OCI-LY3 (cell line): Measurements from ENCODE around the gene ACSS1.

Experiments used
- EZH2phosphoT487 ChIP-seq: fragments of 200-600 bp; shearing (Covaris generic); IDR thresholded peaks from 2 replicates; pipeline ENCODE4 v1.6.1; 2018; ENCODE audit warnings: antibody characterized with exemption, mixed run types, low read depth
- TF ChIP-seq, protein P1 (sequence below): fragments of 200-600, 300-600 bp; sonication (generic); IDR thresholded peaks from 2 replicates; pipeline ENCODE4 v1.5.1; 2014; ENCODE audit warnings: antibody characterized with exemption, low read length, low read depth

DNA sequence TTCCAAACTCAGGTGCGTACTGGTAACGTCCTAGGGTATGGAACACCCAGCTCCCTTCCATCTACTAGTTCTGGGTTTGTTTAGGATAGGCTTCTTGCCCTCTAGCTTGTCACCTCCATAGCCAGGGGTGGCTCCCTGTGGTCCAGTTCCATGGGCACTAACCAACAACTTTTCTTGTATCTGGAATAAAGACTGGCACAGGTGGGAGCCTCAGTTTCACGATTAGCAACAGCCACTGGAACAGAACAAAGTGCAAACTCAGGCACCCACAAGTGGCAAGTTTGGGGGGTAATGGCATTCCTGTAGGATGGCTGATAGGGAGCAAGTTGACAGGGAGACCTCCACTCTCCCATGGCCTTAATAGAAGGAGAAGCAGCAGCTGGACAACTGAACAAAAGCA, 59.8 kb downstream of the ACSS1 start:
- TF ChIP-seq, protein P1, sequence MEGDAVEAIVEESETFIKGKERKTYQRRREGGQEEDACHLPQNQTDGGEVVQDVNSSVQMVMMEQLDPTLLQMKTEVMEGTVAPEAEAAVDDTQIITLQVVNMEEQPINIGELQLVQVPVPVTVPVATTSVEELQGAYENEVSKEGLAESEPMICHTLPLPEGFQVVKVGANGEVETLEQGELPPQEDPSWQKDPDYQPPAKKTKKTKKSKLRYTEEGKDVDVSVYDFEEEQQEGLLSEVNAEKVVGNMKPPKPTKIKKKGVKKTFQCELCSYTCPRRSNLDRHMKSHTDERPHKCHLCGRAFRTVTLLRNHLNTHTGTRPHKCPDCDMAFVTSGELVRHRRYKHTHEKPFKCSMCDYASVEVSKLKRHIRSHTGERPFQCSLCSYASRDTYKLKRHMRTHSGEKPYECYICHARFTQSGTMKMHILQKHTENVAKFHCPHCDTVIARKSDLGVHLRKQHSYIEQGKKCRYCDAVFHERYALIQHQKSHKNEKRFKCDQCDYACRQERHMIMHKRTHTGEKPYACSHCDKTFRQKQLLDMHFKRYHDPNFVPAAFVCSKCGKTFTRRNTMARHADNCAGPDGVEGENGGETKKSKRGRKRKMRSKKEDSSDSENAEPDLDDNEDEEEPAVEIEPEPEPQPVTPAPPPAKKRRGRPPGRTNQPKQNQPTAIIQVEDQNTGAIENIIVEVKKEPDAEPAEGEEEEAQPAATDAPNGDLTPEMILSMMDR = no peak
- TF ChIP-seq EZH2phosphoT487 = no peak
